Heart right ventricle (tissue), 16 donors: ENCODE data around the gene SBK3. TPM values are rescaled to one million over a fixed set of nuclear protein-coding genes. Genes with fewer than 3 reads are reported as not detected.

Experiments used
- ATAC-seq, 8 donors: fragments of 200-7000 bp; cut with Tn5 transposase; one replicate each; pipeline ENCODE4 v1.9.1; 2020; ENCODE audit warnings: mild to moderate bottlenecking in 8 of 8, moderate library complexity in 8 of 8, moderate number of reproducible peaks in 1 of 8
- DNase-seq, 2 donors: peaks; one replicate each; pipeline ENCODE4 v3.0.0-alpha.2; 2020
- H3K27ac ChIP-seq, 10 donors: fragments of 200-600 bp; sonication (generic) in 2 of 10; one replicate each; pipeline versions ENCODE4 v1.5.0 to v1.8.0; 2020 to 2022; ENCODE audit warnings: mild to moderate bottlenecking in 3 of 10
- H3K27me3 ChIP-seq, 7 donors: fragments of 200-600 bp; one replicate each; pipeline ENCODE4 v1.8.0; 2021 to 2022; ENCODE audit warnings: mild to moderate bottlenecking in 2 of 7
- H3K36me3 ChIP-seq, 9 donors: fragments of 200-600 bp; sonication (generic) in 1 of 9; one replicate each; pipeline versions ENCODE4 v1.5.0 to v1.8.0; 2020 to 2022; ENCODE audit warnings: mild to moderate bottlenecking in 2 of 9
- H3K4me1 ChIP-seq, 9 donors: fragments of 200-600 bp; sonication (generic) in 1 of 9; one replicate each; pipeline versions ENCODE4 v1.5.0 to v1.8.0; 2020 to 2022; ENCODE audit warnings: mild to moderate bottlenecking in 4 of 9
- H3K4me3 ChIP-seq, 10 donors: fragments of 200-600 bp; sonication (generic) in 2 of 10; one replicate each; pipeline versions ENCODE4 v1.5.0 to v1.8.0; 2020 to 2022; ENCODE audit warnings: mild to moderate bottlenecking in 7 of 10, moderate library complexity in 2 of 10
- H3K9me3 ChIP-seq, 11 donors: fragments of 200-600 bp in 10 of 11; sonication (generic) in 2 of 11; one replicate each; pipeline versions ENCODE4 v1.5.0 to v1.8.0; 2013 to 2022; ENCODE audit warnings: mild to moderate bottlenecking in 2 of 11, control low read depth in 1 of 11, moderate library complexity in 1 of 11
- WGBS, 2 donors: extraction: QIAGEN DNeasy Blood & Tissue Kit; methylation state at CpG; one replicate each; pipeline ENCODE4 v1.1.7; 2013; ENCODE audit warnings: inconsistent platforms in 1 of 2; 5-methylcytosine and 5-hydroxymethylcytosine counted together
- intact Hi-C, 10 donors: fragments of 100-400 bp; cut with DNase I; formaldehyde crosslinking; loops; one replicate each; pipeline versions ENCODE4 v1.11.1 to v1.14.2; 2022
- polyA plus RNA-seq, 2 donors: library from polyadenylated mRNA; stranded (reverse); fragments of 200-250 nt; gene quantifications; one replicate each; pipeline ENCODE4 v1.2.3, GENCODE V29; 2013
- total RNA-seq, 10 donors: library from RNA; stranded (reverse); fragmentation: NEBNext Ultra II Directional in 3 of 10; extraction: Animal tissue kit (Norgen Biotek cat#: 25700) in 3 of 10; gene quantifications; one replicate each; pipeline versions ENCODE4 v1.2.1 to v1.2.4, GENCODE V29; 2021 to 2023
- TF ChIP-seq, protein P1 (sequence below), 9 donors: fragments of 200-600 bp; sonication (generic) in 2 of 9; IDR thresholded peaks; one replicate each; pipeline versions ENCODE4 v1.5.0 to v1.8.0; 2021 to 2022; ENCODE audit warnings: antibody characterized with exemption in 9 of 9, mild to moderate bottlenecking in 5 of 9, moderate library complexity in 1 of 9
- donor health status: Arrhythmogenic right ventricular cardiomyopathy.
- donor health status: ischemic (EF 13 %, LVEDD 7.1; RV severe dilation, severe dysfunction).
- donor health status: healthy with polysubstance abuse.
- donor health status: DM: no; HTN: yes; CAD: no.
- donor health status: DM: no; HTN: no; CAD: no.
- donor health status: ischemic (EF 25% LVEDD 6.9; RV normal size, moderate dysfunction).
- donor health status: ischemic (EF 25% LVEDD 5.7; RV mildly dilated, moderate dysfunction).
- donor health status: healthy.
- donor health status: DM: yes; HTN: yes; CAD: no.
- donor health status: Ischemic cardiomyopathy.
- donor health status: ischemic (EF 35%, LVEDD 5.7; RV mildly dilated, moderate dysfunction).
- donor health status: nonischemic (EF 11% LVEDD 7.7; RV severe dilation, severe dysfunction).
- donor health status: DM: yes; HTN: yes; CAD: no.
- donor health status: PGD.
- donor health status: ischemic (EF 29% LVEDD 5.4; RV normal size, mild dysfunction).
- donor health status: nonischemic (EF 23%, LVEDD 6.1; RV moderate dilation, normal function).

SBK3 gene
- total and polyA plus RNA-seq, 12 donors, result 2.0 to 33.3 (median 7.3) TPM

DNA sequence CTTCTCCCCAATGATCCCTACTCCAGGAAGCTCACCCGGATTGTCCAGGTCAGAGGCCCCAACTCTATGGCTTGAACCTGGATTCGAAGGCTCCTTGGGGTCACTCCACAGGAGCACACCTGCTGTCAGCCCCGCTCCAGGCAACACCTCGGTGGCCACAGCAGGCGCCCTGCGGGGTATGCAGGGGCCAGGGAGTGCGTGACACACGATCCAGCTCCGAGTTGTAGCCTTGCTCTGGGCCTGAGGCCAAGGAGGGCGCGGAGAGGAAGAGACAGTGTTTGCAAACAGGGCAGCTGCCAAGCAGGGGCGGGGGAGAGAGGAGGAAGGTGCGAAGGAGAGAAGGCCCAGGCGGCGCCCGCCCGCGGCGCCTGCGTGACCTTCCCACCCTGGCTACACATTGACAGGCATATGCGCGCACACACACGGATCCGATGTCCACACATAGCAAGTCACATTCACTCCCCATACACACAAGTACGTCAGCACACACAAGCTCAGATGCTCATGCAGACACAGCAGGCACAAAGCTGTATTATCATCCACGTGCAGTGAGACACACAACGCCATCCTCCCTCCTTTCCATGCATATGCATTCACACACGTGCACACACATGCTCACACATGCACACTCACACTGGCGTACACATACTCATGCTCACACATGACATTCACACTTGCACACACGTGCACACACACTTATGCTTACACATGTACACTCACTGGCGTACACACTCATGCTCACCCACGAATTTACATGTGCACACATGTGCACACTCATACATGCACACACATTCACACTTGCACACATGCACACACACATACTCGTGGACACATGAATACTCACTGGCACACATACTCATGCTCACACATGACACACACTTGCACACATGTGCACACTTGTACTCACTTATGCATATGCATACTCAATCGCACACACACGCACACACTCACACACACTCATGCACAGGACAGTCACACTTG, 18.8 kb downstream of the SBK3 start:
- H3K27me3 ChIP-seq, result peaks cover 0 to 9% (median 0%) of the 10 kb centered on the region in 7 donors
- no peaks in the 10 kb centered on the region for H3K36me3 ChIP-seq
- H3K4me1 ChIP-seq, result peaks cover 2 to 20% (median 12%) of the 10 kb centered on the region in 9 donors
- TF ChIP-seq, protein P1, sequence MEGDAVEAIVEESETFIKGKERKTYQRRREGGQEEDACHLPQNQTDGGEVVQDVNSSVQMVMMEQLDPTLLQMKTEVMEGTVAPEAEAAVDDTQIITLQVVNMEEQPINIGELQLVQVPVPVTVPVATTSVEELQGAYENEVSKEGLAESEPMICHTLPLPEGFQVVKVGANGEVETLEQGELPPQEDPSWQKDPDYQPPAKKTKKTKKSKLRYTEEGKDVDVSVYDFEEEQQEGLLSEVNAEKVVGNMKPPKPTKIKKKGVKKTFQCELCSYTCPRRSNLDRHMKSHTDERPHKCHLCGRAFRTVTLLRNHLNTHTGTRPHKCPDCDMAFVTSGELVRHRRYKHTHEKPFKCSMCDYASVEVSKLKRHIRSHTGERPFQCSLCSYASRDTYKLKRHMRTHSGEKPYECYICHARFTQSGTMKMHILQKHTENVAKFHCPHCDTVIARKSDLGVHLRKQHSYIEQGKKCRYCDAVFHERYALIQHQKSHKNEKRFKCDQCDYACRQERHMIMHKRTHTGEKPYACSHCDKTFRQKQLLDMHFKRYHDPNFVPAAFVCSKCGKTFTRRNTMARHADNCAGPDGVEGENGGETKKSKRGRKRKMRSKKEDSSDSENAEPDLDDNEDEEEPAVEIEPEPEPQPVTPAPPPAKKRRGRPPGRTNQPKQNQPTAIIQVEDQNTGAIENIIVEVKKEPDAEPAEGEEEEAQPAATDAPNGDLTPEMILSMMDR (IDR thresholded peaks at IDR 0.05), result no peak
- H3K27ac ChIP-seq, result peak overlapping the region in 4 of 10 donors; percentile 11 to 51 (median 28)
- no peaks in the 10 kb centered on the region for H3K9me3 ChIP-seq
- no peak overlapping the region for H3K4me3 ChIP-seq
- ATAC-seq, result peak; percentile 66 to 88 (median 76)
- intact Hi-C loops, result no loop called here
- peak; percentile 72 to 84 for DNase-seq
- WGBS, 2 donors, result 22% methylated on average over 35 of the region's 35 CpGs

DNA sequence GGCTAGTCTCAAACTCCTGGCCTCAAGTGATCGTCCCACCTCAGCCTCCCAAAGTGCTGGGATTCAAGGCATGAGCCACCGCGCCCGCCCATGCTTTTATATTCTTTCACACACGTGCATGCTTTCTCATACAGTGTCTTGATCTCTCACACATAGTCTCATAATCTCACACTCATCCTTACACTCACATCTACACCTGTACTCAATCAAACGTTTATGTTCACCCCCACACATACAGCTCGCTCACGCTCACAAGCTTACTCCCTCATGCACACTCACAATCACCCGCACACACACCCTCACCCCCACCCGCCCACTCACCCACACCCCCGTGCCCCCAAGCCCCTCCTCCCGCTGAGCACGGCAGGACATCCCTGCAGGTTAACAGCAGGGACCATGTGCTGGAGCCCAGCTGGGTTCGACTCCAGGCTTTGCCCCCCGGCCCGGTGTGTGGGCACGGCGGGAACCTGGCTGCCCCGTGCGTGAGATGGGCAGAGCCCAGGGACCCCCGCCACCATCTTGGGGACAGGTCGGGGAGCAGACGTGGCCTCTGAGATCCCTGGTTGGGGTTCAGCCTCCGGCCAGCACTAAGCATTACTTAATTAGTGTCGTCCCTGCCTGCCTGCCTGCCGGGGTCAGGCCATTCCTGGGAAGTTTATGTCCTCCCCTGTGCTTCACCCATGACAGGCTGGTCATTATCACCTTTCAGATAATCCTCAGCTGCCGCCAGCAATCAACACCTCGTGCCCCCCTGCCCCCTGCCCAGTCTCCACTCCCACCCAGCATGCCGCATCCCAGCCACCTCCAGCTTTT, 19.8 kb downstream of the SBK3 start:
- no peak for DNase-seq
- Histone ChIP-seq H3K4me1 (peaks cover 3 to 28% (median 15%) of the 10 kb centered on the region in 9 donors), H3K27me3 (peaks cover 0 to 9% (median 0%) of the 10 kb centered on the region in 7 donors), H3K9me3 (no peaks in the 10 kb centered on the region), H3K4me3 (no peak overlapping the region), H3K36me3 (no peaks in the 10 kb centered on the region), H3K27ac (peak overlapping the region in 5 of 10 donors; percentile 12 to 52 (median 39))
- intact Hi-C loops, result no loop called here
- ATAC-seq, result peak in 5 of 8 donors; percentile 9 to 36 (median 19)
- WGBS, 2 donors, result 26 to 30% methylated on average over 29 of the region's 29 CpGs
- TF ChIP-seq, protein P1 (IDR thresholded peaks at IDR 0.05), result no peak

DNA sequence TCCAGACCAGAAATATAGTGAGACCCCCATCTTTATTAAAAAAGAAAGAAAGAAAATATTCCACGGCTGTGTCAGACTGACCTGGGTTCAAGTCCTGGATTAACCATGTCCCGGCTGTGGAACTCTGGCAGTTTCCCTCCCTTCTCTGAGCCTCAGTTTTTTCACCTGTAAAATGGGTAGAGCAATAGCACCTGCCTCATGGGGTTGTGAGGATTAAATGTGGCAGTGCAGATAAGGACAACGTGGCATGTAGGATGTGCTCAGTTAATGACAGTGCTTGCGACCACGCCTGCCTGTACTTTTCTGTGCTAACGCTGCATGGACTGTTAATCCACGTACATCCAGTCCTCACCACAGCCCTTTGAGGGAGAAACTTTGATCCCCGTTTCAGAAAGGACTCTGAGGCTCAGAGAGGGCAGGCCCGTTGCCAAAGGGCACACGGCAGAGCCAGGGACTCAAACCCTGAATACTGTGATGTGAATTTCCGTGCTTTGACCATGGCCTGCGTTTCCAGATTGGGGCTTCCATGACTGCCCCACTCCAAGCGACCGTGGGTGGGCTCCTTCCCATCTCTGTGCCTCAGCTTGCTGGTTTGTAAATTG, 24.6 kb downstream of the SBK3 start:
- TF ChIP-seq, protein P1 (IDR thresholded peaks at IDR 0.05), result no peak
- no peaks in the 10 kb centered on the region for H3K9me3 ChIP-seq
- peaks cover 3 to 26% (median 11%) of the 10 kb centered on the region in 9 donors for H3K4me1 ChIP-seq
- H3K4me3 ChIP-seq, result no peak overlapping the region
- peaks cover 0 to under 1% (median 0%) of the 10 kb centered on the region in 9 donors for H3K36me3 ChIP-seq
- WGBS, 2 donors, result 79 to 81% methylated on average over 14 of the region's 14 CpGs
- intact Hi-C loops, result no loop called here
- no peak overlapping the region for H3K27ac ChIP-seq
- ATAC-seq (no peak), DNase-seq (no peak)
- H3K27me3 ChIP-seq, result peaks cover 0 to 6% (median 0%) of the 10 kb centered on the region in 7 donors
